GM12875 (cell line): ENCODE results near the gene SRRM5.
"Not testable (repeated sequence)": the region's sequence is repeated elsewhere in the genome, so short reads cannot be mapped to it uniquely, and the experiment has no call there.

Experiments
- H3K4me3 ChIP-seq: one replicate; pipeline ENCODE4 v1.5.1; 2011; ENCODE audit warnings: low read depth, low read length, control low read depth
- TF ChIP-seq, protein P1 (sequence below): IDR thresholded peaks from 2 replicates; pipeline ENCODE4 v1.5.1; 2011; ENCODE audit warnings: low read depth, mild to moderate bottlenecking, control low read depth, inconsistent platforms, low read length, moderate library complexity, borderline replicate concordance; ENCODE audit not compliant: insufficient read depth

Gene SRRM5

GRCh38 chr19:43641333-43641732, 29.4 kb downstream of the SRRM5 start:
- no peak overlapping the region for H3K4me3 ChIP-seq
- TF ChIP-seq, protein P1, sequence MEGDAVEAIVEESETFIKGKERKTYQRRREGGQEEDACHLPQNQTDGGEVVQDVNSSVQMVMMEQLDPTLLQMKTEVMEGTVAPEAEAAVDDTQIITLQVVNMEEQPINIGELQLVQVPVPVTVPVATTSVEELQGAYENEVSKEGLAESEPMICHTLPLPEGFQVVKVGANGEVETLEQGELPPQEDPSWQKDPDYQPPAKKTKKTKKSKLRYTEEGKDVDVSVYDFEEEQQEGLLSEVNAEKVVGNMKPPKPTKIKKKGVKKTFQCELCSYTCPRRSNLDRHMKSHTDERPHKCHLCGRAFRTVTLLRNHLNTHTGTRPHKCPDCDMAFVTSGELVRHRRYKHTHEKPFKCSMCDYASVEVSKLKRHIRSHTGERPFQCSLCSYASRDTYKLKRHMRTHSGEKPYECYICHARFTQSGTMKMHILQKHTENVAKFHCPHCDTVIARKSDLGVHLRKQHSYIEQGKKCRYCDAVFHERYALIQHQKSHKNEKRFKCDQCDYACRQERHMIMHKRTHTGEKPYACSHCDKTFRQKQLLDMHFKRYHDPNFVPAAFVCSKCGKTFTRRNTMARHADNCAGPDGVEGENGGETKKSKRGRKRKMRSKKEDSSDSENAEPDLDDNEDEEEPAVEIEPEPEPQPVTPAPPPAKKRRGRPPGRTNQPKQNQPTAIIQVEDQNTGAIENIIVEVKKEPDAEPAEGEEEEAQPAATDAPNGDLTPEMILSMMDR: no peak

- H3K4me3 ChIP-seq: no peak overlapping the region
- TF ChIP-seq, protein P1: no peak
Measured at GRCh38 chr19:43642531-43642930, 30.6 kb downstream of the SRRM5 start.

GRCh38 chr19:43643326-43643725, 31.4 kb downstream of the SRRM5 start:
- no peak overlapping the region for H3K4me3 ChIP-seq
- TF ChIP-seq, protein P1: no peak

DNA sequence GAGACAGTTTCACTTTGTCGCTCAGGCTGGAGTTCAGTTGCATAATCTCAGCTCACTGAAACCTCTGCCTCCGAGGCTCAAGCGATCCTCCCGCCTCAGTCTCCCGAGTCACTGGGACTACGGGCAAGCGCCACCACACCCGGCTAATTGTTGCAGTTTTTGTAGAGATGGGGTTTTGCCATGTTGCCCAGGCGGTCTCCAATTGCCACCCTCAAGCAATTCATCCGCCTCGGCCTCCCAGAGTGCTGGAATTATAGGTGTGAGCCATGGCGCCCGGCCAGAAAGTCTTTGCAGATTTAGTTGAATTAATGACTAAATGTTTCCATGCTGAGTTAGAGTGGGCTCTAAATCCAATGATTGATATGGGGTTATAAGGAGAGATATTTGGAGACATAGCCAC, 32.3 kb downstream of the SRRM5 start:
- no peak overlapping the region for H3K4me3 ChIP-seq
- TF ChIP-seq, protein P1: no peak

DNA sequence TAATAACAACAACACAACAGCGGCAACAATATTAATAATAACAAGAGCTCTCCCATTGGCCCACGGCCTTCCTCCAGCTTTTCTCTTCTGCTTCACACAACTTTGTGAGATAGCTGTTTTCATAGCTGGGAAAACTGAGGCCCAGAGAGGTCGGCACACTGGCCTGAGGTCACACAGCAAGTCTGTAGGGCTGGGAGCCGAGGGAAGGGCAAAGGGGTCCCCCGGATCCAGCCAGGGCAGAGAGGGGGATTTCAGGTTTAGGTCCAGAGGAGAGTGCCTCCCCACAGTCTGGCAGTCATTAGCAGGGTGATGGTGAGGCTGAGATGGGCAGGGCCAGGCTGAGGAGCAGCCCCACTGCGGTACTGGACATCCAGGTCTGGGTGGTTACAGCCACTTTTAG, 36.7 kb downstream of the SRRM5 start:
- no peak overlapping the region for H3K4me3 ChIP-seq
- TF ChIP-seq, protein P1: no peak

DNA sequence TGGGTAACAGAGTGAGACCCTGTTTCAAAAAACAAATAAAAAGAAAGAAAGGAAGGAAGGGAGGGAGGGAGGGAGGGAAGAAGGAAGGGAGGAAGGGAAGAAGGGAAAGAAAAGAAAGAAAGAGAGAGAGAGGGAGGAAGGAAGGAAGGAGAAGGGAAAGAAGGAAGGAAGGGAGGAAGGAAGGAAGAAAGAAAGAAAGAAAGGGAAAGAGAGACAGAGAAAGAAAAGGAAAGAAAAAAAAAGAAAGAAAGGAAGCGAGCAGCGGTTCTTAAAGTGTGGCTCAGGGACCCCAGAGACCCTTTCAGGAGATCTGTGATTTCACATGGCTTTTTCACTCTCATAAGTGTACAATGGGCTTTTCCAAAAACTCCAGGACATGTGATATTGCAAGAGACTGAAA, 37.6 kb downstream of the SRRM5 start:
- TF ChIP-seq, protein P1: no peak
- H3K4me3 ChIP-seq: no peak overlapping the region

DNA sequence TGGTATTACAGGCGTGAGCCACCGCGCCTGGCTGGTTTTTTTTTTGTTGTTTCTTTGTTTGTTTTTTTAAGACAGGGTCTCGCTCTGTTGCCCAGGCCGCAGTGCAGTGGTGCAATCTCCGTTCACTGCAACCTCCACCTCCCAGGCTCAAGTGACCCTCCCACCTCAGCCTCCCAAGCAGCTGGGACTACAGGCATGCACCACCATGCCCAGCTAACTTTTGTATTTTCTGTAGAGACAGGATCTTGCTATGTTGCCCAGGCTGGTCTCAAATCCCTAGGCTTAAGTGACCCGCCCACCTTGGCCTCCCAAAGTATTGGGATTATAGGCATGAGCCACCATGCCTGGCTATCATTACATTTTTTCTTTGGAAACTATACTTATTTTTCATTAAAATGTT, 38.4 kb downstream of the SRRM5 start:
- H3K4me3 ChIP-seq: not testable (repeated sequence)
